GM06990 (cell line): ENCODE data around the gene CXCR4.

Source experiments
- DNase-seq: peaks from one replicate; pipeline ENCODE4 v3.0.0-alpha.2; 2011; ENCODE audit not compliant: insufficient read length; ENCODE audit errors: extremely low read depth
- H3K27me3 ChIP-seq: replicated peaks from 2 replicates; pipeline ENCODE4 v1.6.0; 2011; ENCODE audit warnings: low read length; ENCODE audit not compliant: control insufficient read depth, insufficient read depth
- H3K36me3 ChIP-seq: 2 replicates; pipeline ENCODE4 v1.5.1; 2011; ENCODE audit warnings: low read length; ENCODE audit not compliant: control insufficient read depth, insufficient read depth
- H3K4me3 ChIP-seq: replicated peaks from 2 replicates; pipeline ENCODE4 v1.5.1; 2011; ENCODE audit warnings: low read depth, mild to moderate bottlenecking, control low read depth, low read length
- TF ChIP-seq, protein P1 (sequence below): IDR thresholded peaks from 2 replicates; pipeline ENCODE4 v1.5.1; 2011; ENCODE audit warnings: low read length, control low read depth, mild to moderate bottlenecking, inconsistent platforms; ENCODE audit not compliant: insufficient read depth, poor library complexity, severe bottlenecking

CXCR4 gene

DNA sequence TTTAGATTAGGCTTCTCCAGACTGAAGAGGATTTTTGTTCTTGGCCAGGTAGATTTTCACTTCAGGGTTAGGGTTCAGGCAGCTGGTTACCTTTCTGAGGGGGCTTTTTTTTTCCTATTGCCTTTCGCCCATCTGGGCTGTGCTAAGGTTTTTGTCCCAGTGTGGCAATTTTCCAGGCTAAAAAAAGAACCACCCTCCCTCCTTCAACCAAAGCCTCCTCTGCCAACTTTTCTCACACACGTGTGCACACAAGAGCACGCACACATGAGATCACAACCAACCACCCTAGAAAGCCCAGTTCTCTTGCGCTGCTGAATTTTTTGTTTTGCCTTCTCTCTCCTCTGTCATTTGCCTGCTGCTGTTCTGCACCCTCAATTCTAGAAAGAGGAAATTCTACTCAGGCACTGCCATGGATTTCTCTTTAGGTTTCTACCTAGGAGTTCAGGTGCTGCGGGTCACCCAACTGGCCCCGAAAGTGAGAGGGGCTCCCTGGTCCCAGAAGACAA, 8.5 kb upstream of the CXCR4 start:
- H3K4me3 ChIP-seq, result no peak overlapping the region

DNA sequence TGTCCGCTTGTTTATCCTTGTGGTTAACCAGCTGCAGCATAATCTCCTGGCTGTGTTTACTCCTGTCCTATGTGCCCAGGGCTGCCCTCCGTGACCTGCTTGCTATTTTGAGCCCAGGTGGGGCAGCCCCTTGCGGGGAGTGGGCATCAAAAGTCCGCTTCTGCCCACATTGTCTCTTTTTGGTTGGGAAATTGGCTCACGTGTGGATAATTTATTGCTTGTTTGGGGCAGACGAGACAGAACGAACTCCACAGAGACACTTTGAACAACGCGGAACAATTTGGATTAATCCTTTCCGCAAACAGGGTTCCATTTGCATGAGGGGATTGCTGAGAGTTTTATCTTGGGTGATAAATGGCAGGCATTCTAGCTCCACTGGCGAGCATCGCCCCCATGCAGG, 8.1 kb upstream of the CXCR4 start:
- no peak for DNase-seq
- Histone ChIP-seq H3K4me3 (no peak overlapping the region), H3K36me3 (no peaks in the 10 kb centered on the region), H3K27me3 (no peaks in the 10 kb centered on the region; the same call in none of the 2 replicates)
- TF ChIP-seq, protein P1, sequence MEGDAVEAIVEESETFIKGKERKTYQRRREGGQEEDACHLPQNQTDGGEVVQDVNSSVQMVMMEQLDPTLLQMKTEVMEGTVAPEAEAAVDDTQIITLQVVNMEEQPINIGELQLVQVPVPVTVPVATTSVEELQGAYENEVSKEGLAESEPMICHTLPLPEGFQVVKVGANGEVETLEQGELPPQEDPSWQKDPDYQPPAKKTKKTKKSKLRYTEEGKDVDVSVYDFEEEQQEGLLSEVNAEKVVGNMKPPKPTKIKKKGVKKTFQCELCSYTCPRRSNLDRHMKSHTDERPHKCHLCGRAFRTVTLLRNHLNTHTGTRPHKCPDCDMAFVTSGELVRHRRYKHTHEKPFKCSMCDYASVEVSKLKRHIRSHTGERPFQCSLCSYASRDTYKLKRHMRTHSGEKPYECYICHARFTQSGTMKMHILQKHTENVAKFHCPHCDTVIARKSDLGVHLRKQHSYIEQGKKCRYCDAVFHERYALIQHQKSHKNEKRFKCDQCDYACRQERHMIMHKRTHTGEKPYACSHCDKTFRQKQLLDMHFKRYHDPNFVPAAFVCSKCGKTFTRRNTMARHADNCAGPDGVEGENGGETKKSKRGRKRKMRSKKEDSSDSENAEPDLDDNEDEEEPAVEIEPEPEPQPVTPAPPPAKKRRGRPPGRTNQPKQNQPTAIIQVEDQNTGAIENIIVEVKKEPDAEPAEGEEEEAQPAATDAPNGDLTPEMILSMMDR, result no peak

More for the DNA sequence above, 8.5 kb upstream of the CXCR4 start:
- DNase-seq, result no peak
- no peaks in the 10 kb centered on the region for H3K36me3 ChIP-seq
- H3K27me3 ChIP-seq, result no peaks in the 10 kb centered on the region; the same call in none of the 2 replicates
- TF ChIP-seq, protein P1, result no peak

DNA sequence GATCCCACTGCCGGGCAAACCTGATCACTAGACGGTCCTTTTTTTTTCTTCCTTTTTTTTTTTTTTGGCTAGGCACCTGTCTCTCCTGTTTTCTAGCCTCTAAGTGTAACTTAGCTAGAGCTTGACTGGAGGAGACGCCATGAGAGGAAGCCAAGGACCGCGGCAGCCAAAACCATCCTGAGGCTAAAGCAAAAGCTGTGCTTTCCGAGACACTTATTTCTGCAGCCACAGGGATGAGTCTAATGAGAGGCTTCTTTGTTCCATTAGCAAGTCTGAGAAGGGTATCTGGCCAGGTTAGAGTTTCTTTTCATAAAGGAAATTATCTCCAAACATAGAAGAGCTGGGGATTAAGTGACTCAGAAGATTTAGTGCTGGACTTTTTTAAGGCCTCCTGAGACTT, 7.3 kb upstream of the CXCR4 start:
- DNase-seq, result no peak
- no peak overlapping the region for H3K4me3 ChIP-seq
- no peaks in the 10 kb centered on the region for H3K36me3 ChIP-seq
- no peaks in the 10 kb centered on the region; the same call in none of the 2 replicates for H3K27me3 ChIP-seq
- TF ChIP-seq, protein P1, result no peak

DNA sequence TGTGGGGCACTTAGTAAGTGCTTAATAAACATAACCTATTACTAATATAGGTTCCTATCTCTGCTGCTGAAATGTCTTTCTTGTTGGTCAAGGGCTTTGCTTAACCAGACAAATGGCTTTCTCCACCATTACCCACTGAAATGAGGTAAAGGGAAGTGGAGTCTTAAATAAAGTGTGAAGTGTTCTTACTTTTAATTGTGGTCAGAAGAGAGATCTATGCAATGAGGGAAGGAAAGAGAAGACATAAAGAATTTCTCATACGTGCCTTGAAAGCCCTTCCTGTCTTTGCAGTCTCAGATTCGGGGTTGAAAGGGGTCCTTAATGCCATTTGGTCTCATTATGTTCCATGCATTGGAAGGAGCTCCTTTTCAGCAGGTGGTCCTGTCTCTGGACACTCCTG, 6.9 kb upstream of the CXCR4 start:
- Histone ChIP-seq H3K36me3 (no peaks in the 10 kb centered on the region), H3K27me3 (no peaks in the 10 kb centered on the region; the same call in none of the 2 replicates), H3K4me3 (no peak overlapping the region)
- no peak for DNase-seq
- TF ChIP-seq, protein P1, result no peak

DNA sequence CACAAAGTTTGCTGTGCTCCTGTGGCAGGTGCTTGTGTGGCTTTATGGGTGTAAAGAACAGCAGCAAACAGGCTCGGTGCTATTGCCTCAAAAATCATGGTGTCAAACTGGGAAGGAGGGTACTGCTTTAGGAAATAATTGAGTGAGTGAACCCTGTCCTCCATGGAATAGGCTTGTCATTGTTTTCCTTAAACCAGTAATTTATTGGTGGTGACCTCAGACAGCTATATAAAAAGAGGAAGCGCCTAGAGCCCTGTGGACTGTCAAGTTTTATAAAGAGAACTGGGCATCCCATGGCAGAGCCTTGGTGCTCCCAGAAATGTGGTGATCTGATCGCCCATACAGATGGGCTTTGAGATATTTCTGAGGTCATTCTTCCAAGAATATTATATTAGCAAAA, 4.7 kb upstream of the CXCR4 start:
- no peaks in the 10 kb centered on the region; the same call in 1 of the 2 replicates for H3K27me3 ChIP-seq
- H3K4me3 ChIP-seq, result no peak overlapping the region
- H3K36me3 ChIP-seq, result no peaks in the 10 kb centered on the region
- DNase-seq, result no peak
- TF ChIP-seq, protein P1, result no peak
